Colonic mucosa (tissue), 4 donors: ENCODE measurements around the gene HOMER3. TPM values are rescaled to one million over a fixed set of nuclear protein-coding genes. Genes with fewer than 3 reads are reported as not detected.
A peak's percentile ranks its signal among the peaks of the same experiment; 100 is the strongest.

Experiments used
- DNase-seq: peaks from one replicate; pipeline ENCODE4 v3.0.0-alpha.2; 2020
- H3K27ac ChIP-seq: fragments of 200-600 bp; one replicate; pipeline ENCODE4 v1.8.0; 2021
- H3K27me3 ChIP-seq: fragments of 200-600 bp; one replicate; pipeline ENCODE4 v1.8.0; 2021
- H3K36me3 ChIP-seq: fragments of 200-600 bp; one replicate; pipeline ENCODE4 v1.8.0; 2021
- H3K4me1 ChIP-seq: fragments of 200-600 bp; one replicate; pipeline ENCODE4 v1.8.0; 2021; ENCODE audit warnings: mild to moderate bottlenecking
- H3K4me3 ChIP-seq: fragments of 200-600 bp; one replicate; pipeline ENCODE4 v1.8.0; 2021
- H3K9ac ChIP-seq, 2 donors: one replicate each; pipeline ENCODE4 v1.7.0; 2013; ENCODE audit warnings: control low read depth in 2 of 2, low read depth in 2 of 2, low read length in 2 of 2
- H3K9me3 ChIP-seq: fragments of 200-600 bp; one replicate; pipeline ENCODE4 v1.8.0; 2021
- CTCF ChIP-seq: fragments of 200-600 bp; IDR thresholded peaks from one replicate; pipeline ENCODE4 v1.8.0; 2022; ENCODE audit warnings: antibody characterized with exemption, mild to moderate bottlenecking
- intact Hi-C: fragments of 100-400 bp; cut with DNase I; formaldehyde crosslinking; loops from one replicate; pipeline ENCODE4 v1.14.1; 2022
- total RNA-seq, 2 donors: library from RNA; stranded (reverse); fragmentation: NEBNext Ultra II Directional in 1 of 2; extraction: Animal tissue kit (Norgen Biotek cat#: 25700) in 1 of 2; gene quantifications; one replicate each; pipeline ENCODE4 v1.2.1, GENCODE V29; 2021
- donor health status: healthy.
- donor health status: DM: no; HTN: no; CAD: no.
- donor health status: DM: no; HTN: no; CAD: no.

The HOMER3 gene
- total RNA-seq = 1 to 10 TPM; 1.9 to 5.3 TPM

- peak within 1 kb of the TSS; percentile 46 to 66 for H3K9ac ChIP-seq
- no peak for TF ChIP-seq CTCF
- H3K27ac ChIP-seq = no peak within 1 kb of the TSS
- no peaks in the 10 kb centered on the region for H3K9me3 ChIP-seq
- no peaks in the 10 kb centered on the region for H3K4me1 ChIP-seq
- H3K27me3 ChIP-seq = peaks cover 5% of the 10 kb centered on the region
- intact Hi-C loops = no loop called here
- no peaks in the 10 kb centered on the region for H3K36me3 ChIP-seq
- H3K4me3 ChIP-seq = peak within 1 kb of the TSS; percentile 44
- peak; percentile 84 for DNase-seq
These were observed at the start of gene HOMER3 for GRCh38 chr19:18940769-18941627. TSS of gene HOMER3 (minus strand) at chr19:18941217. CDS start at chr19:18938982, 2,235 bp downstream.

- H3K9ac ChIP-seq = no peak overlapping the region
- intact Hi-C loops = no loop called here
- no peak overlapping the region for H3K27ac ChIP-seq
- no peaks in the 10 kb centered on the region for H3K9me3 ChIP-seq
- no peaks in the 10 kb centered on the region for H3K27me3 ChIP-seq
- peaks cover 14% of the 10 kb centered on the region for H3K36me3 ChIP-seq
- no peak for DNase-seq
- no peak for TF ChIP-seq CTCF
- H3K4me1 ChIP-seq = peaks cover 6% of the 10 kb centered on the region
- H3K4me3 ChIP-seq = no peak overlapping the region
These were observed 49.2 kb upstream of the HOMER3 start for GRCh38 chr19:18990128-18990708.

GRCh38 chr19:18989316-18989715 lies 48.3 kb upstream of the HOMER3 start:
- Histone ChIP-seq H3K9me3 (no peaks in the 10 kb centered on the region), H3K4me3 (no peak overlapping the region), H3K9ac (no peak overlapping the region), H3K27me3 (no peaks in the 10 kb centered on the region), H3K36me3 (peaks cover 14% of the 10 kb centered on the region), H3K27ac (no peak overlapping the region), H3K4me1 (peaks cover 6% of the 10 kb centered on the region)
- TF ChIP-seq CTCF = no peak
- no peak for DNase-seq
- intact Hi-C loops = no loop called here

GRCh38 chr19:18987456-18987855 lies 46.4 kb upstream of the HOMER3 start:
- H3K9ac ChIP-seq = no peak overlapping the region
- H3K36me3 ChIP-seq = no peaks in the 10 kb centered on the region
- no peaks in the 10 kb centered on the region for H3K9me3 ChIP-seq
- no peak for DNase-seq
- peaks cover 6% of the 10 kb centered on the region for H3K4me1 ChIP-seq
- H3K27me3 ChIP-seq = no peaks in the 10 kb centered on the region
- H3K4me3 ChIP-seq = no peak overlapping the region
- no peak for TF ChIP-seq CTCF
- H3K27ac ChIP-seq = no peak overlapping the region
- intact Hi-C loops = no loop called here

GRCh38 chr19:18985257-18985656 lies 44.2 kb upstream of the HOMER3 start:
- TF ChIP-seq CTCF = no peak
- Histone ChIP-seq H3K4me1 (peaks cover 6% of the 10 kb centered on the region), H3K9me3 (no peaks in the 10 kb centered on the region), H3K9ac (no peak overlapping the region), H3K36me3 (no peaks in the 10 kb centered on the region), H3K4me3 (no peak overlapping the region), H3K27ac (no peak overlapping the region), H3K27me3 (no peaks in the 10 kb centered on the region)
- intact Hi-C loops = no loop called here
- no peak for DNase-seq
